GM12878 (cell line): ENCODE measurements around the gene SSR2. TPM values are rescaled to one million over a fixed set of nuclear protein-coding genes. Genes with fewer than 3 reads are reported as not detected.
A peak's percentile ranks its signal among the peaks of the same experiment; 100 is the strongest.

Source experiments
- ATAC-seq: fragments of 200-7000 bp; cut with Tn5 transposase; 3 replicates; pipeline ENCODE4 v1.9.1; 2020; ENCODE audit warnings: mild to moderate bottlenecking, moderate library complexity
- BruUV-seq: library from RNA; stranded (reverse); fragments of 400-500 nt; replicated peaks from 2 replicates; lab custom pipeline; 2021; lab: Mats Ljungman, UMichigan
- CTCF ChIA-PET: fragments of 300-600 bp; sonication (Branson Sonifier 250); formaldehyde crosslinking; extraction: SDS; loops from one replicate; lab custom pipeline; 2021; ENCODE audit warnings: inconsistent platforms; lab: Yijun Ruan, JAX
- POLR2A ChIA-PET: fragments of 350-600 bp; formaldehyde crosslinking; extraction: SDS; loops from one replicate; lab custom pipeline; 2021; ENCODE audit warnings: inconsistent platforms; lab: Charles Lee
- RAD21 ChIA-PET: fragments of 300-600 bp; sonication (Branson Sonifier 250); formaldehyde crosslinking; loops from one replicate; lab custom pipeline; 2023; ENCODE audit warnings: antibody characterized with exemption; ENCODE audit not compliant: unreplicated experiment; lab: Charles Lee
- SMC1A ChIA-PET: fragments of 300-600 bp; sonication (Branson Sonifier 250); formaldehyde crosslinking; loops from one replicate; lab custom pipeline; 2023; ENCODE audit not compliant: unreplicated experiment, uncharacterized antibody; lab: Charles Lee
- DNase-seq: peaks from one replicate; pipeline ENCODE4 v3.0.0-alpha.2; 2011; ENCODE audit warnings: low read depth, low spot score
- FAIRE-seq: peaks from 3 replicates; lab custom pipeline; 2011; peaks lifted over from hg19 to GRCh38; lab: Jason Lieb, UNC
- H2AFZ ChIP-seq: 2 replicates; pipeline ENCODE4 v1.6.0; 2011; ENCODE audit warnings: low read depth, low read length, control low read depth; ENCODE audit not compliant: control insufficient read depth
- H3K27ac ChIP-seq: 2 replicates; pipeline ENCODE4 v1.5.1; 2011; ENCODE audit warnings: control low read depth; ENCODE audit not compliant: control insufficient read depth, insufficient read depth
- H3K27me3 ChIP-seq, 2 experiments: replicated peaks in 1 of 2; 2 replicates each; pipeline versions ENCODE4 v1.6.0 to v1.6.1; 2011; ENCODE audit warnings: low read length in 1 of 2; ENCODE audit not compliant: control insufficient read depth in 2 of 2, insufficient read depth in 2 of 2
- H3K36me3 ChIP-seq, 2 experiments: 2 replicates each; pipeline ENCODE4 v1.5.1; 2011; ENCODE audit warnings: low read length in 1 of 2; ENCODE audit not compliant: control insufficient read depth in 2 of 2, insufficient read depth in 2 of 2
- H3K4me1 ChIP-seq: 2 replicates; pipeline ENCODE4 v1.6.1; 2011; ENCODE audit warnings: mild to moderate bottlenecking, low read length, moderate library complexity, mixed read lengths; ENCODE audit not compliant: control insufficient read depth, insufficient read depth
- H3K4me2 ChIP-seq: 2 replicates; pipeline ENCODE4 v1.6.0; 2011; ENCODE audit warnings: control low read depth; ENCODE audit not compliant: control insufficient read depth, insufficient read depth
- H3K4me3 ChIP-seq: fragments of 200-600 bp; sonication (generic); 2 replicates; pipeline ENCODE4 v1.5.1; 2016
- H3K79me2 ChIP-seq: 2 replicates; pipeline ENCODE4 v1.6.0; 2011; ENCODE audit warnings: low read length; ENCODE audit not compliant: control insufficient read depth, insufficient read depth
- H3K9ac ChIP-seq: 2 replicates; pipeline ENCODE4 v1.8.0; 2011; ENCODE audit warnings: low read length, control low read depth, mixed read lengths; ENCODE audit not compliant: control insufficient read depth, insufficient read depth
- H3K9me3 ChIP-seq: replicated peaks from 3 replicates; pipeline ENCODE4 v1.5.1; 2011; ENCODE audit warnings: mild to moderate bottlenecking, low read length; ENCODE audit not compliant: control insufficient read depth, insufficient read depth
- H4K20me1 ChIP-seq: 2 replicates; pipeline ENCODE4 v1.6.0; 2011; ENCODE audit not compliant: control insufficient read depth, insufficient read depth
- E2F8 ChIP-seq: fragments of 450-650 bp; IDR thresholded peaks from 2 replicates; pipeline ENCODE4 v1.6.1; 2018; ENCODE audit warnings: mild to moderate bottlenecking, low read depth, moderate library complexity; ENCODE audit not compliant: partially characterized antibody
- MEF2B ChIP-seq: fragments of 450-650 bp; IDR thresholded peaks from 2 replicates; pipeline ENCODE4 v1.6.1; 2018; ENCODE audit warnings: mild to moderate bottlenecking, moderate library complexity; ENCODE audit not compliant: partially characterized antibody, poor library complexity, severe bottlenecking
- POU2F2 ChIP-seq: IDR thresholded peaks from 3 replicates; pipeline ENCODE4 v1.6.1; 2011; ENCODE audit warnings: low read depth, mild to moderate bottlenecking, low read length, borderline replicate concordance
- TCF7 ChIP-seq: IDR thresholded peaks from 2 replicates; pipeline ENCODE4 v1.6.1; 2014; ENCODE audit warnings: antibody characterized with exemption, borderline replicate concordance
- ZNF384 ChIP-seq: IDR thresholded peaks from 2 replicates; pipeline ENCODE4 v1.6.1; 2012; ENCODE audit warnings: low read depth, mild to moderate bottlenecking, low read length, improper control_type of control experiment, borderline replicate concordance
- WGBS: methylation state at CpG from one replicate; pipeline ENCODE4 v1.1.6; 2016; ENCODE audit warnings: low lambda C conversion rate; ENCODE audit not compliant: insufficient replicate concordance, insufficient coverage; ENCODE audit errors: missing lambda C conversion rate; 5-methylcytosine and 5-hydroxymethylcytosine counted together
- in situ Hi-C: fragments of 300-500 bp; cut with MboI; formaldehyde crosslinking; loops from 9 replicates; pipeline ENCODE4 v1.14.3; 2018; ENCODE audit warnings: mixed read lengths
- intact Hi-C: fragments of 100-400 bp; cut with micrococcal nuclease; formaldehyde crosslinking; loops from one replicate; pipeline ENCODE4 v1.14.2; 2022; ENCODE audit not compliant: unreplicated experiment
- polyA plus RNA-seq, 11 experiments: library from polyadenylated mRNA; depleted of rRNA in 4 of 11; unstranded in 6 of 11; stranded (reverse) in 5 of 11; fragments of >200 nt; fragmentation: Nextera tagmentation in 4 of 11; fragmentation: Illumina TruSeq in 1 of 11; extraction: Ambion mirVana in 4 of 11; extraction: Trizol in 1 of 11; gene quantifications; 1 replicate in 1 of 11; 2 replicates in 10 of 11; pipeline versions ENCODE4 v1.2.1 to v1.2.3, GENCODE V29; 2011 to 2016; ENCODE audit warnings: inconsistent platforms in 2 of 11, missing spikeins in 2 of 11, low read depth in 1 of 11
- total RNA-seq, 4 experiments: library from RNA; depleted of rRNA in 3 of 4; stranded (reverse); fragments of >200 nt in 3 of 4; fragmentation: Illumina TruSeq in 1 of 4; extraction: Trizol in 1 of 4; gene quantifications; 2 replicates each; pipeline versions ENCODE4 v1.2.1 to v1.2.3, GENCODE V29; 2013 to 2021
- TF ChIP-seq, protein P1 (sequence below): IDR thresholded peaks from 2 replicates; pipeline ENCODE4 v1.6.1; 2012; ENCODE audit warnings: low read depth, low read length, improper control_type of control experiment

The SSR2 gene
- total and polyA plus RNA-seq, 10 of the 15 experiments (the other 5 are each of a cell fraction or from before 2014, with no cell fraction given) = 207 to 553 (median 315) TPM

DNA sequence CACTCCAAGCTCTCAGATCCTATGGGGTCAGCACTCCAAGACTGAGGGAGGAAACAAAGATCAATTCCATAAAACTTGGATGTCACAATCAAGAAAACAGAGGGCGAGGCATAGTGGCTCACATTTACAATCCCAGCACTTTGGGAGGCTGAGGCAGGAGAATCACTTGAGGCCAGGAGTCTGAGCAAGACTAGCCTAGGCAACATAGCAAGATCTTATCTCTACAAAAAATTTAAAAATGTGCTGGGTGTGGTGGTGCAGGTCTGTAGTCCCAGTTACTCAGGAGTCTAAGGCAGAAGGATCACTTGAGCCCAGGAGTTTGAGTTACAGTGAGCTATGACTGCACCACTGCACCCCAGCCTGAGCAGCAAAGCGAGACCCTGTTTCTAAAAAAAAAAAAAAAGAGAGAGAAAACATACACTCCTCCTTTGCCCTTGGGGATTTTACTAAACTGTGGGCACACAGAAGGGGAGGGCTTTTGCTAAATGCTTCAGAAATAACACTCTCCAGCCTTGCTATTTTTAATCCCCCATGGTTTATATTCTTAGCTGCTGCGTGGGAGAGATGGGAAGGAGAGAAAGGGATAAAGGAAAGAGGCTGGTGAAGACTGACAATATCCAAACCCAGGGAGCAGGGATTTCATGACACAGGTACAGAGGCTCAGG lies 60.5 kb downstream of the SSR2 start:
- Histone ChIP-seq H3K4me2 (peak overlapping the region; percentile 83), H3K9me3 (no peaks in the 10 kb centered on the region), H3K27me3 (no peaks in the 10 kb centered on the region), H3K27ac (peak overlapping the region; percentile 68), H2AFZ (no peak overlapping the region), H3K9ac (peak overlapping the region; percentile 37; the same call in 1 of the 2 replicates), H3K4me3 (peak overlapping the region; percentile 44; the same call in 1 of the 2 replicates), H3K4me1 (peaks cover 39% of the 10 kb centered on the region), H3K36me3 (peaks cover 38 to 54% of the 10 kb centered on the region in 2 experiments), H4K20me1 (no peaks in the 10 kb centered on the region), H3K79me2 (peaks cover 1% of the 10 kb centered on the region)
- ATAC-seq (peak; percentile 74), FAIRE-seq (no peak), DNase-seq (no peak)
- ChIA-PET SMC1A (interaction anchor here (0.6 to 9.7 kb wide), 10 partner anchors 12 to 216 kb away, joined by 3 to 152 read pairs (median 3); partner anchors contain the start of genes ARHGEF2 and KHDC4), POLR2A (interaction anchor here (0.5 to 8.4 kb wide), 8 partner anchors 11 to 421 kb away, joined by 3 to 180 read pairs (median 5); partner anchors contain the start of gene ARHGEF2), RAD21 (interaction anchor here (0.7 to 7.5 kb wide), 11 partner anchors 10 to 106 kb away, joined by 3 to 72 read pairs (median 6); partner anchors contain the start of gene ARHGEF2), CTCF (interaction anchor here (0.6 to 3.9 kb wide), 14 partner anchors 8 to 787 kb away, joined by 3 to 39 read pairs (median 4); partner anchors contain the start of gene KRTCAP2)
- WGBS = 2% methylated on average over 3 of the region's 3 CpGs
- BruUV-seq = no TSS peak
- peak; percentile 63; the same call in 1 of the 2 replicates for TF ChIP-seq ZNF384
- peak; percentile 31 for TF ChIP-seq MEF2B
- TF ChIP-seq E2F8 = no peak
- no peak for TF ChIP-seq TCF7
- no peak for TF ChIP-seq POU2F2
- TF ChIP-seq, protein P1, sequence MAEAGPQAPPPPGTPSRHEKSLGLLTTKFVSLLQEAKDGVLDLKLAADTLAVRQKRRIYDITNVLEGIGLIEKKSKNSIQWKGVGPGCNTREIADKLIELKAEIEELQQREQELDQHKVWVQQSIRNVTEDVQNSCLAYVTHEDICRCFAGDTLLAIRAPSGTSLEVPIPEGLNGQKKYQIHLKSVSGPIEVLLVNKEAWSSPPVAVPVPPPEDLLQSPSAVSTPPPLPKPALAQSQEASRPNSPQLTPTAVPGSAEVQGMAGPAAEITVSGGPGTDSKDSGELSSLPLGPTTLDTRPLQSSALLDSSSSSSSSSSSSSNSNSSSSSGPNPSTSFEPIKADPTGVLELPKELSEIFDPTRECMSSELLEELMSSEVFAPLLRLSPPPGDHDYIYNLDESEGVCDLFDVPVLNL = no peak
- intact Hi-C loops = no loop called here
- in situ Hi-C loops = no loop called here

Other genes starting within 250 kb of the SSR2 start
Only the 7 nearest of the 16 such genes appear.
- 40.8 and 42.1 TPM in 2 replicates for gene KHDC4, start 86.5 kb downstream of the SSR2 start, total RNA-seq (2014; rRNA removed)
- 42.8 and 44.4 TPM in 2 replicates for gene KHDC4, start 86.5 kb downstream of the SSR2 start, total RNA-seq (2014; rRNA removed; fragmentation: Illumina TruSeq; extraction: Trizol)
- 40.5 and 41.1 TPM in 2 replicates for gene KHDC4, start 86.5 kb downstream of the SSR2 start, total RNA-seq (2021)
- gene KHDC4, start 86.5 kb downstream of the SSR2 start, polyA plus RNA-seq (2011; rRNA removed) = 109 and 120 TPM in 2 replicates
- 47.8 and 62.4 TPM in 2 replicates for gene KHDC4, start 86.5 kb downstream of the SSR2 start, polyA plus RNA-seq (2014; fragmentation: Illumina TruSeq; extraction: Trizol)
- gene KHDC4, start 86.5 kb downstream of the SSR2 start, polyA plus RNA-seq (2014; fragmentation: Nextera tagmentation; extraction: Ambion mirVana) = 10 to 100 TPM; 11.7 to 15.1 TPM
- gene KHDC4, start 86.5 kb downstream of the SSR2 start, polyA plus RNA-seq (2014; rRNA removed) = 58.2 and 70.5 TPM in 2 replicates
- 10 to 100 TPM; 39.5 to 46.9 TPM for gene KHDC4, start 86.5 kb downstream of the SSR2 start, polyA plus RNA-seq (2016; fragmentation: Nextera tagmentation; extraction: Ambion mirVana)
- gene RXFP4, start 79.3 kb downstream of the SSR2 start, total RNA-seq (2014; rRNA removed) = 0.40 TPM in 1 of 2 replicates, not detected in the other
- not detected in 2 replicates for gene RXFP4, start 79.3 kb downstream of the SSR2 start, total RNA-seq (2014; rRNA removed; fragmentation: Illumina TruSeq; extraction: Trizol)
- gene RXFP4, start 79.3 kb downstream of the SSR2 start, total RNA-seq (2021) = not detected in 2 replicates
- not detected in 2 replicates for gene RXFP4, start 79.3 kb downstream of the SSR2 start, polyA plus RNA-seq (2011; rRNA removed)
- gene RXFP4, start 79.3 kb downstream of the SSR2 start, polyA plus RNA-seq (2014; fragmentation: Illumina TruSeq; extraction: Trizol) = not detected in 2 replicates
- gene RXFP4, start 79.3 kb downstream of the SSR2 start, polyA plus RNA-seq (2014; fragmentation: Nextera tagmentation; extraction: Ambion mirVana) = not detected
- 0.10 and 0.16 TPM in 2 replicates for gene RXFP4, start 79.3 kb downstream of the SSR2 start, polyA plus RNA-seq (2014; rRNA removed)
- under 1 TPM in 1 of 2 experiments, not detected in 1; 0.39 TPM for gene RXFP4, start 79.3 kb downstream of the SSR2 start, polyA plus RNA-seq (2016; fragmentation: Nextera tagmentation; extraction: Ambion mirVana)
- gene ARHGEF2, start 42.4 kb downstream of the SSR2 start, total RNA-seq (2014; rRNA removed) = 71.2 and 84.4 TPM in 2 replicates
- 40.4 and 44.9 TPM in 2 replicates for gene ARHGEF2, start 42.4 kb downstream of the SSR2 start, total RNA-seq (2014; rRNA removed; fragmentation: Illumina TruSeq; extraction: Trizol)
- gene ARHGEF2, start 42.4 kb downstream of the SSR2 start, total RNA-seq (2021) = 113 and 116 TPM in 2 replicates
- gene ARHGEF2, start 42.4 kb downstream of the SSR2 start, polyA plus RNA-seq (2011; rRNA removed) = 48.7 and 88.1 TPM in 2 replicates
- 64.4 and 80.8 TPM in 2 replicates for gene ARHGEF2, start 42.4 kb downstream of the SSR2 start, polyA plus RNA-seq (2014; fragmentation: Illumina TruSeq; extraction: Trizol)
- 10 to 100 TPM in 1 of 2 experiments, 1 to 10 TPM in 1; 8.1 to 10.6 TPM for gene ARHGEF2, start 42.4 kb downstream of the SSR2 start, polyA plus RNA-seq (2014; fragmentation: Nextera tagmentation; extraction: Ambion mirVana)
- 87.0 and 89.9 TPM in 2 replicates for gene ARHGEF2, start 42.4 kb downstream of the SSR2 start, polyA plus RNA-seq (2014; rRNA removed)
- gene ARHGEF2, start 42.4 kb downstream of the SSR2 start, polyA plus RNA-seq (2016; fragmentation: Nextera tagmentation; extraction: Ambion mirVana) = 10 to 100 TPM; 57.1 to 58.9 TPM
- 18.7 and 19.6 TPM in 2 replicates for gene UBQLN4, start 32.8 kb upstream of the SSR2 start, total RNA-seq (2014; rRNA removed)
- 14.9 and 15.9 TPM in 2 replicates for gene UBQLN4, start 32.8 kb upstream of the SSR2 start, total RNA-seq (2014; rRNA removed; fragmentation: Illumina TruSeq; extraction: Trizol)
- gene UBQLN4, start 32.8 kb upstream of the SSR2 start, total RNA-seq (2021) = 31.9 and 37.3 TPM in 2 replicates
- 32.5 and 44.6 TPM in 2 replicates for gene UBQLN4, start 32.8 kb upstream of the SSR2 start, polyA plus RNA-seq (2011; rRNA removed)
- gene UBQLN4, start 32.8 kb upstream of the SSR2 start, polyA plus RNA-seq (2014; fragmentation: Illumina TruSeq; extraction: Trizol) = 24.9 and 27.3 TPM in 2 replicates
- 10 to 100 TPM; 10.0 to 17.3 TPM for gene UBQLN4, start 32.8 kb upstream of the SSR2 start, polyA plus RNA-seq (2014; fragmentation: Nextera tagmentation; extraction: Ambion mirVana)
- gene UBQLN4, start 32.8 kb upstream of the SSR2 start, polyA plus RNA-seq (2014; rRNA removed) = 31.2 and 32.8 TPM in 2 replicates
- gene UBQLN4, start 32.8 kb upstream of the SSR2 start, polyA plus RNA-seq (2016; fragmentation: Nextera tagmentation; extraction: Ambion mirVana) = 10 to 100 TPM; 18.9 to 20.6 TPM
- gene LAMTOR2, start 33.8 kb upstream of the SSR2 start, total RNA-seq (2014; rRNA removed) = 76.3 and 90.3 TPM in 2 replicates
- 77.3 and 80.2 TPM in 2 replicates for gene LAMTOR2, start 33.8 kb upstream of the SSR2 start, total RNA-seq (2014; rRNA removed; fragmentation: Illumina TruSeq; extraction: Trizol)
- 73.5 and 73.9 TPM in 2 replicates for gene LAMTOR2, start 33.8 kb upstream of the SSR2 start, total RNA-seq (2021)
- 37.4 and 72.0 TPM in 2 replicates for gene LAMTOR2, start 33.8 kb upstream of the SSR2 start, polyA plus RNA-seq (2011; rRNA removed)
- 34.9 and 71.9 TPM in 2 replicates for gene LAMTOR2, start 33.8 kb upstream of the SSR2 start, polyA plus RNA-seq (2014; fragmentation: Illumina TruSeq; extraction: Trizol)
- gene LAMTOR2, start 33.8 kb upstream of the SSR2 start, polyA plus RNA-seq (2014; fragmentation: Nextera tagmentation; extraction: Ambion mirVana) = 100 to 1,000 TPM; 225 to 264 TPM
- gene LAMTOR2, start 33.8 kb upstream of the SSR2 start, polyA plus RNA-seq (2014; rRNA removed) = 104 and 123 TPM in 2 replicates
- 100 to 1,000 TPM; 139 to 160 TPM for gene LAMTOR2, start 33.8 kb upstream of the SSR2 start, polyA plus RNA-seq (2016; fragmentation: Nextera tagmentation; extraction: Ambion mirVana)
- gene RAB25, start 40.2 kb upstream of the SSR2 start, total RNA-seq (2014; rRNA removed) = not detected in 2 replicates
- gene RAB25, start 40.2 kb upstream of the SSR2 start, total RNA-seq (2014; rRNA removed; fragmentation: Illumina TruSeq; extraction: Trizol) = not detected in 2 replicates
- 0.29 and 0.36 TPM in 2 replicates for gene RAB25, start 40.2 kb upstream of the SSR2 start, total RNA-seq (2021)
- gene RAB25, start 40.2 kb upstream of the SSR2 start, polyA plus RNA-seq (2011; rRNA removed) = 0.22 and 0.45 TPM in 2 replicates
- 0.16 TPM in 1 of 2 replicates, not detected in the other for gene RAB25, start 40.2 kb upstream of the SSR2 start, polyA plus RNA-seq (2014; fragmentation: Illumina TruSeq; extraction: Trizol)
- not detected for gene RAB25, start 40.2 kb upstream of the SSR2 start, polyA plus RNA-seq (2014; fragmentation: Nextera tagmentation; extraction: Ambion mirVana)
- 0.44 TPM in 1 of 2 replicates, not detected in the other for gene RAB25, start 40.2 kb upstream of the SSR2 start, polyA plus RNA-seq (2014; rRNA removed)
- not detected for gene RAB25, start 40.2 kb upstream of the SSR2 start, polyA plus RNA-seq (2016; fragmentation: Nextera tagmentation; extraction: Ambion mirVana)
- gene MEX3A, start 61.5 kb upstream of the SSR2 start, total RNA-seq (2014; rRNA removed) = 1.6 and 2.1 TPM in 2 replicates
- gene MEX3A, start 61.5 kb upstream of the SSR2 start, total RNA-seq (2014; rRNA removed; fragmentation: Illumina TruSeq; extraction: Trizol) = 1.6 and 1.8 TPM in 2 replicates
- gene MEX3A, start 61.5 kb upstream of the SSR2 start, total RNA-seq (2021) = 5.1 and 5.9 TPM in 2 replicates
- gene MEX3A, start 61.5 kb upstream of the SSR2 start, polyA plus RNA-seq (2011; rRNA removed) = 2.3 and 2.8 TPM in 2 replicates
- gene MEX3A, start 61.5 kb upstream of the SSR2 start, polyA plus RNA-seq (2014; fragmentation: Illumina TruSeq; extraction: Trizol) = 3.2 and 4.0 TPM in 2 replicates
- gene MEX3A, start 61.5 kb upstream of the SSR2 start, polyA plus RNA-seq (2014; fragmentation: Nextera tagmentation; extraction: Ambion mirVana) = under 1 TPM; 0.11 to 0.27 TPM
- gene MEX3A, start 61.5 kb upstream of the SSR2 start, polyA plus RNA-seq (2014; rRNA removed) = 3.2 and 3.3 TPM in 2 replicates
- gene MEX3A, start 61.5 kb upstream of the SSR2 start, polyA plus RNA-seq (2016; fragmentation: Nextera tagmentation; extraction: Ambion mirVana) = under 1 TPM; 0.48 to 0.49 TPM